NCI-H2196 (cell line): ENCODE data around the gene RAB40C.

Experiments used
- DNase-seq: peaks from one replicate; lab custom pipeline; 2025; ENCODE audit not compliant: unreplicated experiment; lab: John Stamatoyannopoulos, UW

The RAB40C gene

GRCh38 chr16:666572-666971 lies 76.7 kb downstream of the RAB40C start:
- DNase-seq, result no peak

- DNase-seq, result no peak
Measured at GRCh38 chr16:667113-667779, 77.4 kb downstream of the RAB40C start.

- peak; percentile 95 for DNase-seq
Measured at GRCh38 chr16:667780-668518, 78.1 kb downstream of the RAB40C start, which contains the start of gene RHOT2. TSS of gene RHOT2 (plus strand) at chr16:668132. CDS start at chr16:668200, 68 bp downstream.

DNA sequence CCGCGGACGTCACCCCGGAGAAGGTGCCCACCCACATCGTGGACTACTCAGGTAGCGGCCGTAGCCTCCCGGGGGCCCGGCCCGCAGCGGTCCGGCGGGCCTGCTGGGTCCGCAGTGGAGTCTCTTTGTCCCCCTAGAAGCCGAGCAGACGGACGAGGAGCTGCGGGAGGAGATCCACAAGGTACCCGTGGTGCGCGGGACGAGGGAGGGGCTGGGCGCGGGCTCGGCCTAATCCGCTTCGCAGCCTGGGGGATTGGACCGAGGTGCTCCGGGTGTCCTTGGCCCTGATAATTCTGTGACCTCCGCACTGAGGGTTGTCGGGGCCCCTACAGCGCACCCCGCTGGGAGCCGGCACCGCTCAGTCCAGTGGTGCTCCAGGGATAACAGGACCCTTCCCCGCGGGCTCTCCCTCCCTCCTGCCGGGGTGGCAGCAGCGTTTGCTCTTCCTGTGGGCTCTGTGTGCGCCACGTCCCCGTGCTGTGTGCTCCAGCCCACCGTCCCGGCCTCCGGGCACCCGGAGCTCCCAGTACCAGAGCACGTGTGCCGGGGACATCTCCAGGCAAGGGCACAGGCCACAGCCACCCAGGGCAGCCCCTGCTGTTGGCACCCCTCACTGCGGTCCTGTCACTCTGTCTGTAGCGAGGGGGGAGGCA lies 78.8 kb downstream of the RAB40C start:
- no peak for DNase-seq

DNA sequence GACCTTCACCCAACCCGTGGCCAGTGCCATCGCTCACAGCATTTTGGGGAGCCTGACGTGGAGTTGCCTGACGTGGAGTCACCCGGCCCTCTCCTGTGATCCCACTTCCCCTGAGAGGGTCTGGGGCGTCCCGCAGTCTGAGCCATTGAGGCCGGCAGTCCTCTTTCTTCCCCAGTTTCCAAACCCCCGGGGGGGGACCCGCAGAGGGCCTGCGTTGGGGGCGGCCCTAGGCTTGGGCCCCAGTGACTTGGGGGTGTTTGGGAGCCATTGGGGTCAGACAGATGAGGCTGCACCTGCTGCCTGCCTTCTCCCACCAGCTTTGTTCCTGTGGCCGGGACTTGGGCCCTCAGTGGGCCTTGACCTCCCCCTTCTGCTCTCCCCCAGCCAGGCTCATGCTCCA lies 79.8 kb downstream of the RAB40C start:
- DNase-seq, result no peak

- no peak for DNase-seq
Measured at GRCh38 chr16:670485-671352, 80.9 kb downstream of the RAB40C start.

DNA sequence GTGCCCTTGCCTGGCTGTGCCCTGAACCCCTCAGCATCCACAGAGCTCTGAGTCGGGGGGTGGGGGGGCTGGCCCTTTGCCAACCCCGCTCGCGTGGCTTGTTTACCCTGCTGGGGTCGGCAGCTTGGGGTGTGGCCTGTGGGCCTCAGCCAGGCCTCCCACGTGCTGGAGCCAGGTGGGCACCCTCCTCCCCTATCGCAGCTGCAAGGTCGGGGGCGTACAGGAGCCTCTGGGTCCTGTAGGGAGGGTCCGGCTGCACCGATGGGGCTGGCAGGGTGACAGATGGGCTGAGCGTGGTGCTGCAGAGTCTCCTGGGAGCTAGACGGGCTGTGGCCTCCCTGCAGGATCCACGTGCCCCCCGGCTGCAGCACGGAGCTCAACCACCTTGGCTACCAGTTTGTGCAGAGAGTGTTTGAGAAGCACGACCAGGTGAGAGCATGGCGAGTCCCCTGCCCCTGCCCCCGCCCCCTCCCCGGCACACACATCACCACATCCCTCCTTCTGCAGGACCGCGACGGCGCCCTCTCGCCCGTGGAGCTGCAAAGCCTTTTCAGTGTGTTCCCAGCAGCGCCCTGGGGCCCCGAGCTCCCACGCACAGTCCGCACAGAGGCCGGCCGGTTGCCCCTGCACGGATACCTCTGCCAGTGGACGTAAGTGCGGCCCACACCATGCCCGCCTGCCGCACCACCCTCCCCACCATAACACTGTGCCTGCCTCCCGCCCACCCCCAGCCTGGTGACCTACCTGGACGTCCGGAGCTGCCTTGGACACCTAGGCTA lies 81.7 kb downstream of the RAB40C start:
- DNase-seq, result no peak

DNA sequence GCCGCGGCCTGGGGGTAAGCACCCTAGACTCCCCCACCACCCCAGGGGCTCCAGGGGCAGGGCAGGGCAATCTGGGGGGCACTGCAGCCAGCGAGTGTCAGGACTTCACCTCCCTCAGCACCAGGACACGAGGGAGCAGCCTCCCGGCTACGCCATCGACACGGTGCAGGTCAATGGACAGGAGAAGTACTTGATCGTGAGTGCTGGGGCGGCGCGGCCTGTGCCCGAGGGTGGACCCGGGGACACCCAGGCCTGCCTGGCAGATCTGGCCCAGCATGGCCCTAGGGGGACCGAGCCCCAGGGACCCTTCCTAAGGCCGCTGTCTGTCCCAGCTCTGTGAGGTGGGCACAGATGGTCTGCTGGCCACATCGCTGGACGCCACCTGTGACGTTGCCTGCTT lies 82.5 kb downstream of the RAB40C start:
- DNase-seq, result no peak

DNA sequence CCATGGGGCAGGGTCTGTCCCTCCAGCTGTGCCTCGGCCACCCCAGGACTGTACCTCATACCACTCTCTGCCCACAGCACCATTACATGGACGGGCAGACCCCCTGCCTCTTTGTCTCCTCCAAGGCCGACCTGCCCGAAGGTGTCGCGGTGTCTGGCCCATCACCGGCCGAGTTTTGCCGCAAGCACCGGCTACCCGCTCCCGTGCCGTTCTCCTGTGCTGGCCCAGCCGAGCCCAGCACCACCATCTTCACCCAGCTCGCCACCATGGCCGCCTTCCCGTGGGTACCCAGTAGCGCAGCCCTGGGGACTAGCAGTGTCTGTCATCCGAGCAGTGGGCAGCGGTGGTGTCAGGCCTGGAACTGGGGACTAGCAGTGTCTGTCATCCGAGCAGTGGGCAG lies 83.0 kb downstream of the RAB40C start:
- no peak for DNase-seq

GRCh38 chr16:673399-673991 lies 83.6 kb downstream of the RAB40C start:
- no peak for DNase-seq

DNA sequence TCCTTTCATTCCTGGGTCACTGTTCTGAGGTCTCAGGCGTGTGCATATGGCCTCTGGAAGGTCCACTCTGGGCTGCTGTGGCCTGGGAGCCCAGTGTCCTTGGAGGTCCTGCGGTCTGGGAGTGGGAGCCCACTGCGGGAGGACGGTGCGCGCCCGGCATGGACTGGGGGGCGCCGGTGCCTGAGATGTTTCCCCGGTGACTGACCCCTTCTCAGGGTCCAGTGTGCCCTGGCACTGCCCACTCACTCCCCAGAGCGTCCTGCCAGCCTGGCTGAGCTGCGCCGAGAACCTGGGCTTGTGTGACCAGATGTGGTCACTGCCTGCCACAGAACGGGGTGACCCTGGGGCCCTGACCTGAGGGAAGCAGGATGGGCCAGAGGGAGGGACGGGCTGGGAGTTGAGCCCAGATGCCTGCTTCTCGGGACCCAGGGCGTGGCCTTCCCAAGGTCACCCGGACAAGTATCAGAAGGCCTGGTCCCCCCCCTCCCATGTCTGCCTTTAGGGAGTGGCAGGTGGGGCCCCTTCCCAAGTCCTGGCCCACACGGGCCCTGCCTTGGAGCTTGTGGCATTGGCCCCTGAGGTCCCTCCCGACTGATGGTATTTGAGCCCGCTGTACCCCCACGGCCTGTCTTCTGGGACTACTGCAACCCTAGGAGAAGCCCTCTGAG lies 84.5 kb downstream of the RAB40C start:
- no peak for DNase-seq

GRCh38 chr16:674968-675883 lies 85.4 kb downstream of the RAB40C start, which contains the start of gene RHBDL1:
TSS of gene RHBDL1 (plus strand) at chr16:675671. CDS start at chr16:675791, 120 bp downstream.
- DNase-seq, result no peak

GRCh38 chr16:675884-676564 lies 86.2 kb downstream of the RAB40C start:
- no peak for DNase-seq

- no peak for DNase-seq
Measured at GRCh38 chr16:676565-676902, 86.7 kb downstream of the RAB40C start.

DNA sequence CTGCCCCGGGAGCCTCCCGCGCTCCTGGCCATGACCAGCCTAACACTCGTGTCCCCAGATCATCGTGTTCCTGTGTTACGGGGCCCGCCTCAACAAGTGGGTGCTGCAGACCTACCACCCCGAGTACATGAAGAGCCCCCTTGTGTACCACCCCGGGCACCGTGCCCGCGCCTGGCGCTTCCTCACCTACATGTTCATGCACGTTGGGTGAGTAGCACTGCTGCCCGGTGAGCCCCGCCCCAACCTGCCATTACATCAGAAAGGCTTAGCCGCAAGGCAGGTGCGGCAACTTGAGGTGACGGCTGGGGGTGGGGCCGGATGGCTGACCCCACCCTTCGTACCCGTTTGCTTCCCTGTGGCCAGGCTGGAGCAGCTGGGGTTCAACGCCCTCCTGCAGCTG lies 87.0 kb downstream of the RAB40C start:
- DNase-seq, result peak; percentile 85

GRCh38 chr16:677316-678190 lies 87.7 kb downstream of the RAB40C start:
- peak; percentile 56 for DNase-seq
